ENCODE measurements around the gene LGALS7.

LGALS7 gene

DNA sequence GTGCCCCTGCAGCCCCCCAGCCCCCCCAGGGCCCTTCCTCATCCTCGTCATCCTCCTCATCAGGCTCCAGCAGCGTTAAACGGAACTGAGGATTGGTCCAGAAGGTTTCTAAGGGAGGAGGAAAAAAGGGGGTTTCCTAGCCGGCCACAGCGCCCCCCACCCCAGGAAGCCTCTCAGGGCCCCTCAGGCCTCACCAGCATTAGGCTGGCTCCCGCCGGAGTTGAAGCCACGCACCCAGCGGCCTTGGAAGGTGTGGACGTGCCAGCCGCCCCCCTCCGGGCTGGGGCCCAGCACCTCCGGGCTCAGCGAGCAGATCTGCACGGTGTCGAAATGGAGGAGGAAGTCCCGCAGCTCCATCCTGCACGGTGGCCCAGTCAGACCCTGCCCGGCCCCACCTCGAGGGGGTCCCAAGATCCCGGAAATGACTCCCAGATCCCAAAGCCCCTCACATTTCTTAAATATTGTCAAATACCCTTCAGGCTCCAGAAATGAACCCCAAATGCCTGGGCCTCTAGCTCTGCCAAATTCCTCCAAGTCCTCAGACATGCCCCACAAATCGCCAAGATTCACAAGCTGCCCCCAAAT lies 35.9 kb downstream of the LGALS7 start:
- no peak overlapping the region for H3K4me3 ChIP-seq (ENCODE audit: low read depth, low read length)
- TF ChIP-seq, protein P1, sequence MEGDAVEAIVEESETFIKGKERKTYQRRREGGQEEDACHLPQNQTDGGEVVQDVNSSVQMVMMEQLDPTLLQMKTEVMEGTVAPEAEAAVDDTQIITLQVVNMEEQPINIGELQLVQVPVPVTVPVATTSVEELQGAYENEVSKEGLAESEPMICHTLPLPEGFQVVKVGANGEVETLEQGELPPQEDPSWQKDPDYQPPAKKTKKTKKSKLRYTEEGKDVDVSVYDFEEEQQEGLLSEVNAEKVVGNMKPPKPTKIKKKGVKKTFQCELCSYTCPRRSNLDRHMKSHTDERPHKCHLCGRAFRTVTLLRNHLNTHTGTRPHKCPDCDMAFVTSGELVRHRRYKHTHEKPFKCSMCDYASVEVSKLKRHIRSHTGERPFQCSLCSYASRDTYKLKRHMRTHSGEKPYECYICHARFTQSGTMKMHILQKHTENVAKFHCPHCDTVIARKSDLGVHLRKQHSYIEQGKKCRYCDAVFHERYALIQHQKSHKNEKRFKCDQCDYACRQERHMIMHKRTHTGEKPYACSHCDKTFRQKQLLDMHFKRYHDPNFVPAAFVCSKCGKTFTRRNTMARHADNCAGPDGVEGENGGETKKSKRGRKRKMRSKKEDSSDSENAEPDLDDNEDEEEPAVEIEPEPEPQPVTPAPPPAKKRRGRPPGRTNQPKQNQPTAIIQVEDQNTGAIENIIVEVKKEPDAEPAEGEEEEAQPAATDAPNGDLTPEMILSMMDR (IDR thresholded peaks at IDR 0.05; ENCODE audit: low read depth, low read length, missing control alignments), result no peak
- no peak for DNase-seq (ENCODE audit: low read depth)

DNA sequence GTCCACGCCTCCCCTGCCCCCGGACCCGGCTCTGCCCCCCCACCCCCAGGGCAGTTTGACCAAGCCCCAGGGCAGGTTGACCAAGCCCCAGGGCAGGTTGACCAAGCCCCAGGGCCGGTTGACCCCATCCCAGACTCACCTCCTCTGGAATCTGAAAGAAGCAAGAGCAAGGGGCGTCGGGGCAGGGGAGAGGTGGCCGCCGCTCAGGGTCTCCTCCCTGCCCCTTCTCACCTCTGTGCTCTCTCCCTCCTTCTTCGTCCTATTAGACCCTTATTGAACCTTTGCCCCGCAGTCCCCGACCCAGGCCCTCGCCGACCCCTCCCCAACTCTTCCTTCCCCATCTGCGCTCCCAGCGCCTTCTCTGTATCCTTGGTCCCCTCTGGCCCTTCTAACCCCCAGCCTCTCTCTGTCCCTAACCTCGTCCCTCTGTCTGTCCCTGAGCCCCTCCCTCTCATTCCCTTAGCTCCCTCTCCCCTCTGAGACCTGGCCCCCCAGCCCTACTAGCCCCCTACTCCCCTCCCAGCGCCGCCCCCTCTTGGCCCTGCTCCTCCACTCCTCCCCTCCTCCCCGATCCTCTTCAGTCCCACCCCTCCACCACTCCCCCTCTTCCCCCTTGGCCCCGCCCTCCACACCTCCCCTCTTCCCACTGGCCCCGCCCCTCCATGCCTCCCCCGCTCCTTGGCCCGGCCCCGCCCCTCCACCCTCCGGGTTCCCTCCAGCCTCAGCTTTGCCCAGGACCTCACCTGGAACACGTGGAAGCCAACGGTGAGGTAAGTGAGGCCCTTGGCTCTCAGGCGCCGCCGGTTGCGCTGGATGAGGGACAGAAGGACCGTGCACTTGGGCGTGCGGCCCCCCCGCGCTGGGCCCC lies 36.7 kb downstream of the LGALS7 start:
- 0 out of 2 replicates have a peak overlapping the region, but pooled peaks have one; percentile 32 for H3K4me3 ChIP-seq (ENCODE audit: low read depth, low read length)
- no peak for DNase-seq (ENCODE audit: low read depth)
- TF ChIP-seq, protein P1 (IDR thresholded peaks at IDR 0.05; ENCODE audit: low read depth, low read length, missing control alignments), result no peak

DNA sequence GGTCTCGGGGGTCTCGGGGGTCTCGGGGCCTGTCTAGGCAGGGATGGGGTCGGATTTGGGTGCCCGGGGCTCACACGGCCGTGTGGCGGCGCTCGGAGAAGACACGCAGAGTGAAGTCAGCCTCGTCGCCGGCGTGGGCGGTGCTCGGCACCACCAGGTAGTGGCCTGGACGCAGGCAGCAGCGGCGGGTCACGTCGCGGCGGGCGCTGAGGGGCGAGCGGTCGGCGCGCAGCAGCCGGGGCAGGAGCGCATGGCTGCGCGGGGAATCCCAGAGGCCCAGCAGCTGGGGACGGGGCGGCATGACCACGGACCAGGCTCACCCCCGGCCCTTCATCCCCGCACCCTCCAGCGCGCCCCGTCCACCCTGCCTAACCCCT lies 37.3 kb downstream of the LGALS7 start:
- peak overlapping the region; percentile 32; the same call in 1 of the 2 replicates for H3K4me3 ChIP-seq (ENCODE audit: low read depth, low read length)
- no peak for DNase-seq (ENCODE audit: low read depth)
- TF ChIP-seq, protein P1 (IDR thresholded peaks at IDR 0.05; ENCODE audit: low read depth, low read length, missing control alignments), result no peak

DNA sequence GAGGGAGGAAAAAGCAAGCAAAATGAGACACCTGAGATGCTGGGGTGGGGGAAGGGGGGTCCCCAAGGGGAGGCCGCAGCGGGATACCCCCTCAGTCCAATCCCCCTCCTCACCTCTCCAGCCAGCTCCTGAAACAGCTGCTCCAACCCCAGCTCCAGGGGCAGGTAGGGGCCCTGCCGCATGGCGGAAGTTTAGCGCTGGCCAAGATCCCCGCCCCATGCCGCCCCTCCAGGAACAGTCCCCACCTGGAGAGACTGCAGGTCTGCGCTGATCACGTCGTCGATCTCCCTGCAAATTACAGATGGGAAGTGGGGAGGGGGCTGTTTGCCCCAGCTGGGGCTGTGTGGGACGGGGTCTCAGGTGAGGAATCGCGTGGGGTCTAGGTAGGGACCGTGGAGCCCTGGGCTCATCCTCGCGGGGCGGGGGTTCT lies 38.0 kb downstream of the LGALS7 start:
- TF ChIP-seq, protein P1 (IDR thresholded peaks at IDR 0.05; ENCODE audit: low read depth, low read length, missing control alignments), result no peak
- H3K4me3 ChIP-seq (ENCODE audit: low read depth, low read length), result no peak overlapping the region
- DNase-seq (ENCODE audit: low read depth), result no peak

DNA sequence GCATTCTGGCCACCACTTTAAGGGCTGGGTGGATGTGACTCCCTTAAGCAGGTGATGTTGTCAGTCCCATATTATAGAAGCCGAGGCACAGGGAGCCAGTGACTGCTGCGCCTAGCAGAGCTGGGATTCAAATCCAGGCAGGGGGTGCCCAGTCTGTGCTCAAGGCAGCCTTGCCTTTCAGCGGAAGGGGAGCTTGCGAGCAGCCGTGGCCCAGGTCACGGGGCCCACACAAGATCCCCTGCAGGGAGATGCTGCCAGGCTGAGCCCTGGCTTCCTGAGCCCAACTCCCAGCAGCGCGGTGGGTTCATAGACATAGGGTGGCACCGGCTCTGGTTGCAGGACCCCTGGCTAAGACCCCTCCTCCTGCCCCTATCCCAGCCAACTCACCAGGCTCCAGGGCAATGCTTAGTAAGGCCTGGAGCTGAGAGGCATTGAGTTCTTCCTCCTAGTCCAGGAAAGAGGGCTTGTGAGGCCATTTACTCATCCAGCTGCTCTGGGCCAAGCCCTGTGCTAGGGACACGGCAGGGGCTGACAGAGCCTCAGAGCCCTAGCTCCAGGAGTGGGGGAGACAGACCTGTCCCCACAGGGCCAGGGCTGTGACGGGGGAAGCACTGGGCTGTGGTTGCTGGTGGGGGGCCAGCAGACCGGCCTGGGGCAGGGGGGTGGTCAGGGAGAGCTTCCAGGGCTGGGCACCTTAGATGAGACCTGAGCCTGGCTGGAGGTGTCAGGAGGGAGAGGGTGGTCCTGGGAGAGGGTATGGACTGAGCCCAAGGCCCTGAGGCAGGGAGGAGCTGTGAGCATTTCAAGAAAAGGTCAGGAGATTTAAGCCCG lies 38.7 kb downstream of the LGALS7 start:
- DNase-seq (ENCODE audit: low read depth), result peak; percentile 45
- no peak overlapping the region for H3K4me3 ChIP-seq (ENCODE audit: low read depth, low read length)
- TF ChIP-seq, protein P1 (IDR thresholded peaks at IDR 0.05; ENCODE audit: low read depth, low read length, missing control alignments), result no peak

DNA sequence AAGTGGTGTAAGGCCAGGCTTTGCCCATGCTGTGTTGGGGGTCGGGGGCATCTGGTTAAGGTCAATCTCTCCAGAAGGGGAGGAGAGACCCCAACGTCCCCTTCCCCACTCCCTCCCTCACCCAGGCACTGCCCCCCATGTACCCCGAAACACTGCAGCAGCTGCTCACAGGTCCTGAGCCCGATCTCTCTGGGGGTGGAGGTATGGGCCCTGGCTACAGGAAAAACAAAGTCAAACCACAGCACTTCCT lies 39.2 kb downstream of the LGALS7 start:
- TF ChIP-seq, protein P1 (IDR thresholded peaks at IDR 0.05; ENCODE audit: low read depth, low read length, missing control alignments), result no peak
- DNase-seq (ENCODE audit: low read depth), result no peak
- H3K4me3 ChIP-seq (ENCODE audit: low read depth, low read length), result no peak overlapping the region
